Activated T-cell treated with anti-CD3 and anti-CD28 coated beads for 24 hours (primary cell): ENCODE results near the gene DDO.
"Not testable (repeated sequence)": the region's sequence is repeated elsewhere in the genome, so short reads cannot be mapped to it uniquely, and the experiment has no call there.

Experiments
- DNase-seq: peaks from one replicate; pipeline ENCODE4 v3.0.0-alpha.2; 2020; ENCODE audit warnings: low read depth

Gene DDO

GRCh38 chr6:110366975-110367374 lies 48.4 kb downstream of the DDO start:
- no peak for DNase-seq

- no peak for DNase-seq
Measured at GRCh38 chr6:110366256-110366655, 49.1 kb downstream of the DDO start.

- no peak for DNase-seq
Measured at GRCh38 chr6:110364364-110365105, 50.8 kb downstream of the DDO start.

- no peak for DNase-seq
Measured at GRCh38 chr6:110363748-110364147, 51.6 kb downstream of the DDO start.

- no peak for DNase-seq
Measured at GRCh38 chr6:110360676-110361075, 54.7 kb downstream of the DDO start.

- no peak for DNase-seq
Measured at GRCh38 chr6:110359556-110359955, 55.8 kb downstream of the DDO start.

GRCh38 chr6:110358553-110359160 lies 56.7 kb downstream of the DDO start:
- no peak for DNase-seq

- no peak for DNase-seq
Measured at GRCh38 chr6:110357664-110358552, 57.5 kb downstream of the DDO start, which contains the start of gene METTL24. TSS of gene METTL24 (minus strand) at chr6:110358349. CDS start at chr6:110358272, 77 bp downstream.

- DNase-seq, result no peak
Measured at GRCh38 chr6:110357298-110357663, 58.1 kb downstream of the DDO start.

GRCh38 chr6:110356778-110357177 lies 58.6 kb downstream of the DDO start:
- DNase-seq, result no peak

- DNase-seq, result no peak
Measured at GRCh38 chr6:110355727-110356126, 59.6 kb downstream of the DDO start.

GRCh38 chr6:110355022-110355421 lies 60.4 kb downstream of the DDO start:
- DNase-seq, result no peak

- no peak for DNase-seq
Measured at GRCh38 chr6:110354153-110354552, 61.2 kb downstream of the DDO start.

- no peak for DNase-seq
Measured at GRCh38 chr6:110353457-110354001, 61.8 kb downstream of the DDO start.

- no peak for DNase-seq
Measured at GRCh38 chr6:110352563-110353262, 62.7 kb downstream of the DDO start.

GRCh38 chr6:110351986-110352385 lies 63.4 kb downstream of the DDO start:
- DNase-seq, result no peak

- DNase-seq, result no peak
Measured at GRCh38 chr6:110351546-110351945, 63.8 kb downstream of the DDO start.

- DNase-seq, result not testable (repeated sequence)
Measured at GRCh38 chr6:110350593-110350992, 64.8 kb downstream of the DDO start.

- DNase-seq, result no peak
Measured at GRCh38 chr6:110348961-110349690, 66.2 kb downstream of the DDO start.

GRCh38 chr6:110345025-110345424 lies 70.3 kb downstream of the DDO start:
- no peak for DNase-seq

- no peak for DNase-seq
Measured at GRCh38 chr6:110342759-110343158, 72.6 kb downstream of the DDO start.
